Natural killer cell (primary cell): ENCODE data around the gene SELENOH. TPM values are rescaled to one million over a fixed set of nuclear protein-coding genes. Genes with fewer than 3 reads are reported as not detected.

Experiments
- ATAC-seq, 3 donors: fragments of 150-1000 bp in 2 of 3; fragments of 200-7000 bp in 1 of 3; cut with Tn5 transposase; 1 replicate in 1 of 3; 2 replicates in 2 of 3; pipeline ENCODE4 v1.10.0; 2021; ENCODE audit warnings: mild to moderate bottlenecking in 2 of 3, moderate library complexity in 2 of 3
- DNase-seq, 2 donors: peaks; one replicate each; pipeline versions ENCODE4 v3.0.0 to v3.0.0-alpha.2; 2013 to 2021; ENCODE audit warnings: mixed read lengths in 1 of 2
- H3K27ac ChIP-seq: one replicate; pipeline ENCODE4 v1.5.1; 2013; ENCODE audit warnings: mild to moderate bottlenecking, low read length
- H3K27me3 ChIP-seq: one replicate; pipeline ENCODE4 v1.6.1; 2013; ENCODE audit warnings: low read length; ENCODE audit not compliant: control insufficient read depth, insufficient read depth
- H3K36me3 ChIP-seq: one replicate; pipeline ENCODE4 v1.6.1; 2013; ENCODE audit warnings: low read length; ENCODE audit not compliant: control insufficient read depth, insufficient read depth
- H3K4me1 ChIP-seq: one replicate; pipeline ENCODE4 v1.6.1; 2013; ENCODE audit warnings: low read length; ENCODE audit not compliant: control insufficient read depth, insufficient read depth
- H3K4me3 ChIP-seq: one replicate; pipeline ENCODE4 v1.5.1; 2013; ENCODE audit warnings: low read length
- H3K9me3 ChIP-seq: one replicate; pipeline ENCODE4 v1.6.1; 2013; ENCODE audit warnings: low read length; ENCODE audit not compliant: control insufficient read depth, insufficient read depth
- H3K27ac Mint-ChIP-seq, 2 donors: one replicate each; pipeline ENCODE4 v1.8.0; 2022; ENCODE audit warnings: mild to moderate bottlenecking in 2 of 2, mixed read lengths in 2 of 2, moderate library complexity in 1 of 2
- H3K27me3 Mint-ChIP-seq, 2 donors: one replicate each; pipeline ENCODE4 v1.8.0; 2022; ENCODE audit warnings: low read depth in 2 of 2, mixed read lengths in 2 of 2
- H3K36me3 Mint-ChIP-seq: one replicate; pipeline ENCODE4 v1.8.0; 2022; ENCODE audit warnings: mixed read lengths
- H3K4me1 Mint-ChIP-seq, 2 donors: one replicate each; pipeline ENCODE4 v1.8.0; 2022; ENCODE audit warnings: mixed read lengths in 2 of 2
- H3K4me3 Mint-ChIP-seq: one replicate; pipeline ENCODE4 v1.8.0; 2022; ENCODE audit warnings: mild to moderate bottlenecking, moderate library complexity, mixed read lengths
- H3K9me3 Mint-ChIP-seq, 2 donors: one replicate each; pipeline ENCODE4 v1.8.0; 2022; ENCODE audit warnings: mixed read lengths in 2 of 2
- intact Hi-C: fragments of 100-400 bp; cut with micrococcal nuclease; formaldehyde crosslinking; loops from one replicate; pipeline ENCODE4 v1.14.2; 2022
- total RNA-seq, 4 donors: library from RNA; stranded (reverse); fragments of 120-200 nt in 1 of 4; gene quantifications; one replicate each; pipeline versions ENCODE4 v1.2.3 to v1.2.4, GENCODE V29; 2013 to 2022
- TF ChIP-seq, protein P1 (sequence below): fragments of 200-600 bp; IDR thresholded peaks from one replicate; pipeline ENCODE4 v1.8.0; 2022; ENCODE audit warnings: antibody characterized with exemption

The SELENOH gene
- total RNA-seq, 3 donors from 2014 or later (not counting 1 experiment from before 2014, with no cell fraction given): 55.3 to 83.3 (median 61.0) TPM

DNA sequence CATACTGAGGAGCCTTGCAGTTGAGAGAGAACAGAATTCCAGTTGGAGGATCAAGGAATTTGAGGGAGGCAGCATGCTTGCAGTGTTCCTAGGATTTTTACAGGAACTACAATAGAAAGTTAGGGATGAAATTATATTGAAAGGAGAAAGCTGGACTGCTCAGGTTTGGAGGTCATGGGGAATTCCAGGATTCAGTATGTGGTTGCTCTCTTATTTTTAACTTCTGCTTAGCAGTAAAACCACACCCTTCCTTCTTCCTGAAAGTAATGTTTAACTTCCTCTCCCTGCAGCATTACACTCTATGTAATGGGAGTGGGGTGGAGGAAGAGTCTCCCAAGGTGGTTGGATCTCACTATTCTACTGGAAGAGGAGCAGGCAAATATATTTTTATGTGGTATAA is 51.6 kb downstream of the SELENOH start:
- no peak overlapping the region for H3K4me3 ChIP-seq
- DNase-seq (peak in 1 of 2 donors; percentile 65), ATAC-seq (peak in 1 of 3 donors; percentile 29)
- H3K27me3 Mint-ChIP-seq: no peaks in the 10 kb centered on the region
- peak overlapping the region; percentile 57 for H3K27ac ChIP-seq
- peaks cover 30% of the 10 kb centered on the region for H3K4me1 ChIP-seq
- intact Hi-C loops: loop anchor here (1.0 to 10.0 kb wide), 3 partner anchors 52 to 782 kb away; partner anchors contain the start of genes LPXN, SELENOH and ZFP91
- peaks cover 7% of the 10 kb centered on the region for H3K36me3 ChIP-seq
- H3K36me3 Mint-ChIP-seq: no peaks in the 10 kb centered on the region
- H3K9me3 ChIP-seq: no peaks in the 10 kb centered on the region
- H3K27me3 ChIP-seq: no peaks in the 10 kb centered on the region
- TF ChIP-seq, protein P1, sequence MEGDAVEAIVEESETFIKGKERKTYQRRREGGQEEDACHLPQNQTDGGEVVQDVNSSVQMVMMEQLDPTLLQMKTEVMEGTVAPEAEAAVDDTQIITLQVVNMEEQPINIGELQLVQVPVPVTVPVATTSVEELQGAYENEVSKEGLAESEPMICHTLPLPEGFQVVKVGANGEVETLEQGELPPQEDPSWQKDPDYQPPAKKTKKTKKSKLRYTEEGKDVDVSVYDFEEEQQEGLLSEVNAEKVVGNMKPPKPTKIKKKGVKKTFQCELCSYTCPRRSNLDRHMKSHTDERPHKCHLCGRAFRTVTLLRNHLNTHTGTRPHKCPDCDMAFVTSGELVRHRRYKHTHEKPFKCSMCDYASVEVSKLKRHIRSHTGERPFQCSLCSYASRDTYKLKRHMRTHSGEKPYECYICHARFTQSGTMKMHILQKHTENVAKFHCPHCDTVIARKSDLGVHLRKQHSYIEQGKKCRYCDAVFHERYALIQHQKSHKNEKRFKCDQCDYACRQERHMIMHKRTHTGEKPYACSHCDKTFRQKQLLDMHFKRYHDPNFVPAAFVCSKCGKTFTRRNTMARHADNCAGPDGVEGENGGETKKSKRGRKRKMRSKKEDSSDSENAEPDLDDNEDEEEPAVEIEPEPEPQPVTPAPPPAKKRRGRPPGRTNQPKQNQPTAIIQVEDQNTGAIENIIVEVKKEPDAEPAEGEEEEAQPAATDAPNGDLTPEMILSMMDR: no peak
- H3K4me3 Mint-ChIP-seq: peak overlapping the region; percentile 22
- H3K27ac Mint-ChIP-seq: peak overlapping the region; percentile 86
- no peaks in the 10 kb centered on the region for H3K9me3 Mint-ChIP-seq
- H3K4me1 Mint-ChIP-seq: peaks cover 24 to 30% of the 10 kb centered on the region in 2 donors

Other genes starting within 250 kb of the SELENOH start
- gene SLC43A1, start 225.8 kb upstream of the SELENOH start, total RNA-seq: 10 to 100 TPM; 11.3 to 20.6 (median 13.9) TPM
- gene TIMM10, start 210.7 kb upstream of the SELENOH start, total RNA-seq: 10 to 100 TPM; 15.0 to 18.8 (median 17.1) TPM
- not detected for gene SMTNL1, start 203.9 kb upstream of the SELENOH start, total RNA-seq
- gene UBE2L6, start 173.8 kb upstream of the SELENOH start, total RNA-seq: 100 to 1,000 TPM in 2 of 3 donors, 10 to 100 TPM in 1; 89.1 to 108 (median 103) TPM
- gene SERPING1, start 143.8 kb upstream of the SELENOH start, total RNA-seq: under 1 TPM in 1 of 3 donors, not detected in 2; 0.50 TPM
- 1 to 10 TPM; 1.2 to 1.3 (median 1.2) TPM for gene YPEL4, start 91.6 kb upstream of the SELENOH start, total RNA-seq
- 10 to 100 TPM; 18.5 to 23.1 (median 22.8) TPM for gene CLP1, start 83.7 kb upstream of the SELENOH start, total RNA-seq
- gene ZDHHC5, start 73.4 kb upstream of the SELENOH start, total RNA-seq: 10 to 100 TPM; 46.1 to 64.0 (median 55.5) TPM
- 10 to 100 TPM; 11.0 to 15.1 (median 13.3) TPM for gene MED19, start 29.3 kb upstream of the SELENOH start, total RNA-seq
- 10 to 100 TPM; 43.6 to 70.4 (median 45.7) TPM for gene TMX2, start 28.9 kb upstream of the SELENOH start, total RNA-seq
- gene BTBD18, start 10.3 kb downstream of the SELENOH start, total RNA-seq: not detected
- gene CTNND1, start 20.3 kb downstream of the SELENOH start, total RNA-seq: 10 to 100 TPM; 17.1 to 17.7 (median 17.3) TPM